Loucy (cell line): ENCODE measurements around the gene NFIL3.
"Not testable (repeated sequence)": the region's sequence is repeated elsewhere in the genome, so short reads cannot be mapped to it uniquely, and the experiment has no call there.

Source experiments
- H2AFZ ChIP-seq: fragments of 200-600 bp; sonication (generic); 2 replicates; pipeline ENCODE4 v1.6.0; 2016; ENCODE audit warnings: antibody characterized with exemption, mild to moderate bottlenecking, low read length, moderate library complexity
- H3F3A ChIP-seq: fragments of 200-600 bp; 2 replicates; pipeline ENCODE4 v1.6.0; 2016; ENCODE audit warnings: antibody characterized with exemption, low read depth, mild to moderate bottlenecking
- H3K27me3 ChIP-seq: fragments of 200-600 bp; sonication (generic); 2 replicates; pipeline ENCODE4 v1.6.1; 2014; ENCODE audit warnings: low read length, mild to moderate bottlenecking; ENCODE audit not compliant: insufficient read depth, poor library complexity, severe bottlenecking
- H3K36me3 ChIP-seq: fragments of 200-600 bp; sonication (generic); 2 replicates; pipeline ENCODE4 v1.6.1; 2016; ENCODE audit warnings: low read length; ENCODE audit not compliant: insufficient read depth
- H3K4me1 ChIP-seq: fragments of 200-600 bp; sonication (generic); 2 replicates; pipeline ENCODE4 v1.5.1; 2014; ENCODE audit warnings: low read length, mild to moderate bottlenecking; ENCODE audit not compliant: insufficient read depth, poor library complexity, severe bottlenecking
- H3K4me2 ChIP-seq: fragments of 200-600 bp; sonication (generic); 2 replicates; pipeline ENCODE4 v1.6.0; 2014; ENCODE audit warnings: antibody characterized with exemption, low read length, low read depth, mild to moderate bottlenecking; ENCODE audit not compliant: poor library complexity, severe bottlenecking
- H3K4me3 ChIP-seq: fragments of 200-600 bp; sonication (generic); 2 replicates; pipeline ENCODE4 v1.5.1; 2014; ENCODE audit warnings: low read length, mild to moderate bottlenecking, mixed read lengths; ENCODE audit not compliant: poor library complexity, severe bottlenecking
- H3K79me2 ChIP-seq: fragments of 200-600 bp; sonication (generic); 2 replicates; pipeline ENCODE4 v1.6.1; 2014; ENCODE audit warnings: low read length; ENCODE audit not compliant: insufficient read depth
- H3K9ac ChIP-seq: fragments of 200-600 bp; sonication (generic); 2 replicates; pipeline ENCODE4 v1.6.0; 2014; ENCODE audit warnings: mild to moderate bottlenecking, low read depth, low read length, moderate library complexity; ENCODE audit not compliant: poor library complexity, severe bottlenecking
- H3K9me2 ChIP-seq: fragments of 200-600 bp; sonication (generic); replicated peaks from 2 replicates; pipeline ENCODE4 v1.6.1; 2016; ENCODE audit warnings: low read depth, low read length, mixed read lengths
- H3K9me3 ChIP-seq: fragments of 200-600 bp; sonication (generic); 2 replicates; pipeline ENCODE4 v1.6.1; 2014; ENCODE audit warnings: mild to moderate bottlenecking, antibody characterized with exemption, low read length, low read depth; ENCODE audit not compliant: insufficient read depth
- H4K20me1 ChIP-seq: fragments of 200-600 bp; sonication (generic); 2 replicates; pipeline ENCODE4 v1.6.0; 2014; ENCODE audit warnings: antibody characterized with exemption, low read length, mild to moderate bottlenecking; ENCODE audit not compliant: insufficient read depth, poor library complexity, severe bottlenecking
- CTCF ChIP-seq: fragments of 200-600 bp; sonication (generic); conservative IDR thresholded peaks from 2 replicates; pipeline ENCODE4 v1.5.1; 2014; ENCODE audit warnings: mild to moderate bottlenecking, antibody characterized with exemption, low read length
- EZH2phosphoT487 ChIP-seq: fragments of 200-600 bp; IDR thresholded peaks from 2 replicates; pipeline ENCODE4 v1.6.1; 2018; ENCODE audit warnings: antibody characterized with exemption, mild to moderate bottlenecking, moderate library complexity, borderline replicate concordance

NFIL3 gene

GRCh38 chr9:91378695-91379127 is 44.9 kb downstream of the NFIL3 start:
- H3K27me3 ChIP-seq, result no peaks in the 10 kb centered on the region
- H3F3A ChIP-seq, result no peaks in the 10 kb centered on the region
- H2AFZ ChIP-seq, result no peak overlapping the region
- no peak overlapping the region for H3K4me2 ChIP-seq
- H3K9me2 ChIP-seq, result no peaks in the 10 kb centered on the region
- peaks cover 11% of the 10 kb centered on the region; the same call in 1 of the 2 replicates for H3K9me3 ChIP-seq
- no peak overlapping the region for H3K4me3 ChIP-seq
- H3K9ac ChIP-seq, result no peak overlapping the region
- no peaks in the 10 kb centered on the region for H3K79me2 ChIP-seq
- TF ChIP-seq CTCF (no peak), EZH2phosphoT487 (no peak)
- no peaks in the 10 kb centered on the region for H3K36me3 ChIP-seq
- H3K4me1 ChIP-seq, result no peaks in the 10 kb centered on the region
- H4K20me1 ChIP-seq, result no peaks in the 10 kb centered on the region

GRCh38 chr9:91378054-91378453 is 45.6 kb downstream of the NFIL3 start:
- not testable (repeated sequence) for H3K79me2 ChIP-seq, H3K9me2 ChIP-seq, H4K20me1 ChIP-seq, H3K9ac ChIP-seq, H3F3A ChIP-seq, H3K36me3 ChIP-seq, H3K4me3 ChIP-seq, H3K4me2 ChIP-seq, H2AFZ ChIP-seq, H3K27me3 ChIP-seq, H3K4me1 ChIP-seq
- peaks cover 11% of the 10 kb centered on the region; the same call in 1 of the 2 replicates for H3K9me3 ChIP-seq

GRCh38 chr9:91376239-91376638 is 47.4 kb downstream of the NFIL3 start:
- Histone ChIP-seq H4K20me1 (no peaks in the 10 kb centered on the region), H3K79me2 (no peaks in the 10 kb centered on the region), H2AFZ (no peak overlapping the region), H3F3A (no peaks in the 10 kb centered on the region), H3K9me2 (no peaks in the 10 kb centered on the region), H3K4me2 (no peak overlapping the region), H3K9ac (no peak overlapping the region), H3K36me3 (no peaks in the 10 kb centered on the region), H3K4me3 (no peak overlapping the region), H3K27me3 (no peaks in the 10 kb centered on the region), H3K9me3 (peaks cover 11% of the 10 kb centered on the region; the same call in 1 of the 2 replicates), H3K4me1 (no peaks in the 10 kb centered on the region)
- no peak for TF ChIP-seq CTCF
- TF ChIP-seq EZH2phosphoT487, result no peak

DNA sequence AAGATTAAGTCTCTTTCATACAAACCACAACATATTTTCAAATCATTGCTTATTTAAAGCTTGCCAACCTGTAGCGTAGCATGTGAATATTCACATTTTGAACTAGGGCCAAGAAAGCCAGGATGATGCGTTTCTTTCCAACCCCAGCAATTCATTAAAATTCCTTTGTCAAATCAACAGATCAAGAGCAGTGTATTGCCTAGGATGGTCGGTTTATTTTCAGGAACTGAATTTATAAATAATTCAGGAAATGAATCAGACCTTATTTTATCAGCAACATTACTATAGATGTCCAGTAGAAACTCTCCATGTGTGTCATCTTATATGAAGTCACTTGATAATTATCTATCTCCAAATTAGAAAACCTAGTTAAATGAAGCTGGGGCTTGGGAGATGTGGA is 48.7 kb downstream of the NFIL3 start:
- Histone ChIP-seq H3K36me3 (no peaks in the 10 kb centered on the region), H3K27me3 (no peaks in the 10 kb centered on the region), H3K4me1 (no peaks in the 10 kb centered on the region), H3K79me2 (no peaks in the 10 kb centered on the region), H3F3A (no peaks in the 10 kb centered on the region), H3K9me3 (peaks cover 11% of the 10 kb centered on the region; the same call in 1 of the 2 replicates), H3K9me2 (no peaks in the 10 kb centered on the region), H4K20me1 (no peaks in the 10 kb centered on the region), H2AFZ (no peak overlapping the region), H3K9ac (no peak overlapping the region), H3K4me2 (no peak overlapping the region), H3K4me3 (no peak overlapping the region)
- TF ChIP-seq CTCF (no peak), EZH2phosphoT487 (no peak)
